Tibial artery (tissue), 4 donors: ENCODE measurements around the gene RBM17.
"Not testable (repeated sequence)": the region's sequence is repeated elsewhere in the genome, so short reads cannot be mapped to it uniquely, and the experiment has no call there.

ENCODE experiments used
- DNase-seq, 2 donors: peaks; one replicate each; pipeline ENCODE4 v3.0.0-alpha.2; 2019
- H3K27ac ChIP-seq, 2 donors: fragments of 200-600 bp; sonication (generic) in 1 of 2; 1 replicate in 1 of 2; 2 replicates in 1 of 2; pipeline ENCODE4 v1.5.1; 2018 to 2019; ENCODE audit warnings: mild to moderate bottlenecking in 1 of 2
- H3K27me3 ChIP-seq, 2 donors: fragments of 200-600 bp; sonication (generic) in 1 of 2; one replicate each; pipeline versions ENCODE4 v1.5.1 to v1.6.0; 2016 to 2019
- H3K36me3 ChIP-seq, 3 donors: fragments of 200-600 bp; sonication (generic) in 2 of 3; one replicate each; pipeline ENCODE4 v1.5.1; 2016 to 2019; ENCODE audit warnings: mild to moderate bottlenecking in 2 of 3
- H3K4me1 ChIP-seq, 4 donors: fragments of 200-600 bp; sonication (generic) in 2 of 4; 1 replicate in 3 of 4; 2 replicates in 1 of 4; pipeline ENCODE4 v1.5.1; 2016 to 2019
- H3K4me3 ChIP-seq, 2 donors: fragments of 200-600 bp; sonication (generic) in 1 of 2; 1 replicate in 1 of 2; 2 replicates in 1 of 2; pipeline ENCODE4 v1.5.1; 2018 to 2019; ENCODE audit warnings: mild to moderate bottlenecking in 2 of 2
- H3K9me3 ChIP-seq, 3 donors: fragments of 200-600 bp; sonication (generic) in 1 of 3; one replicate each; pipeline ENCODE4 v1.5.1; 2016 to 2019
- intact Hi-C: fragments of 100-400 bp; cut with DNase I; formaldehyde crosslinking; loops from one replicate; pipeline ENCODE4 v1.15.0; 2023; ENCODE audit warnings: low total_unique reads
- TF ChIP-seq, protein P1 (sequence below), 2 experiments: fragments of 200-600 bp in 1 of 2; fragments of 450-650 bp in 1 of 2; IDR thresholded peaks; one replicate each; pipeline ENCODE4 v1.5.1; 2017 to 2019; ENCODE audit warnings: antibody characterized with exemption in 2 of 2, mild to moderate bottlenecking in 1 of 2, moderate library complexity in 1 of 2

The RBM17 gene

DNA sequence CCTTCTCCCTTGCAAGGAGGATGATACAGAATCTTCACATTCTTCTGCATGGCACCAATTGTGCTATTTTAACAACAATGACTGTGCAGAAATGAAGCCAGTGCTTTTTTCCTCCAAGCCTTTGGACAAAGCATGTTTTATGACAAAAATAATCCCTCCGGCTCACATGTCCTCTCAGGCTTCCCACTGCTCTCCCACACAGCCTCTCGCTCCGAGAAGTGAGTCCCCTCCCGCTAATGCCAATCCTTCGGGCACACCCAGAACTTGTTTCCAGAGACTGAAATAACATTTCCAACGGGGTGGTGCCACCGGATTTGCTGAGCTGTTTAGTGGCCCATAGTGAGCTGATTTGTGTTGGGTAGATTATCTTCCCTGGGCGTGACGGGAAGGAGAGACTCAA, 35.8 kb downstream of the RBM17 start:
- intact Hi-C loops, result no loop called here
- H3K4me3 ChIP-seq, result peak overlapping the region in 1 of 2 donors; percentile 22
- TF ChIP-seq, protein P1, sequence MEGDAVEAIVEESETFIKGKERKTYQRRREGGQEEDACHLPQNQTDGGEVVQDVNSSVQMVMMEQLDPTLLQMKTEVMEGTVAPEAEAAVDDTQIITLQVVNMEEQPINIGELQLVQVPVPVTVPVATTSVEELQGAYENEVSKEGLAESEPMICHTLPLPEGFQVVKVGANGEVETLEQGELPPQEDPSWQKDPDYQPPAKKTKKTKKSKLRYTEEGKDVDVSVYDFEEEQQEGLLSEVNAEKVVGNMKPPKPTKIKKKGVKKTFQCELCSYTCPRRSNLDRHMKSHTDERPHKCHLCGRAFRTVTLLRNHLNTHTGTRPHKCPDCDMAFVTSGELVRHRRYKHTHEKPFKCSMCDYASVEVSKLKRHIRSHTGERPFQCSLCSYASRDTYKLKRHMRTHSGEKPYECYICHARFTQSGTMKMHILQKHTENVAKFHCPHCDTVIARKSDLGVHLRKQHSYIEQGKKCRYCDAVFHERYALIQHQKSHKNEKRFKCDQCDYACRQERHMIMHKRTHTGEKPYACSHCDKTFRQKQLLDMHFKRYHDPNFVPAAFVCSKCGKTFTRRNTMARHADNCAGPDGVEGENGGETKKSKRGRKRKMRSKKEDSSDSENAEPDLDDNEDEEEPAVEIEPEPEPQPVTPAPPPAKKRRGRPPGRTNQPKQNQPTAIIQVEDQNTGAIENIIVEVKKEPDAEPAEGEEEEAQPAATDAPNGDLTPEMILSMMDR (IDR thresholded peaks at IDR 0.05), result no peak

DNA sequence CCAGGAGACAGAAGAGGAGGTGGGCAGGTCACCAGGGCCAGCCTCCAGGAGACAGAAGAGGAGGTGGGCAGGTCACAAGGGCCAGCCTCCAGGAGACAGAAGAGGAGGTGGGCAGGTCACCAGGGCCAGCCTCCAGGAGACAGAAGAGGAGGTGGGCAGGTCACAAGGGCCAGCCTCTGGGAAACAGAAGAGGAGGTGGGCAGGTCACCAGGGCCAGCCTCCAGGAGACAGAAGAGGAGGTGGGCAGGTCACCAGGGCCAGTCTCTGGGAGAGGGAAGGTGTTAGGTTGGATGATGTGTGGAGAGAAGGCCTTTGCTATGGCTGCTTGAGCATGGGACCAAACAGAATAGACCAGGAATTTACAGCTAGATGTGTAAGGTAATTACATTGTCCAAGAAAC, 38.6 kb downstream of the RBM17 start:
- intact Hi-C loops, H3K27ac ChIP-seq: not testable (repeated sequence)
- H3K4me1 ChIP-seq, result peaks cover 0 to 17% (median 5%) of the 10 kb centered on the region in 4 donors

More for the DNA sequence above, 35.8 kb downstream of the RBM17 start:
- peaks cover 0 to 17% (median 5%) of the 10 kb centered on the region in 4 donors for H3K4me1 ChIP-seq
- H3K36me3 ChIP-seq, result no peaks in the 10 kb centered on the region
- no peaks in the 10 kb centered on the region for H3K9me3 ChIP-seq
- H3K27ac ChIP-seq, result peak overlapping the region; percentile 41 to 62
- peak; percentile 67 to 85 for DNase-seq
- H3K27me3 ChIP-seq, result peaks cover 0 to 5% of the 10 kb centered on the region in 2 donors

DNA sequence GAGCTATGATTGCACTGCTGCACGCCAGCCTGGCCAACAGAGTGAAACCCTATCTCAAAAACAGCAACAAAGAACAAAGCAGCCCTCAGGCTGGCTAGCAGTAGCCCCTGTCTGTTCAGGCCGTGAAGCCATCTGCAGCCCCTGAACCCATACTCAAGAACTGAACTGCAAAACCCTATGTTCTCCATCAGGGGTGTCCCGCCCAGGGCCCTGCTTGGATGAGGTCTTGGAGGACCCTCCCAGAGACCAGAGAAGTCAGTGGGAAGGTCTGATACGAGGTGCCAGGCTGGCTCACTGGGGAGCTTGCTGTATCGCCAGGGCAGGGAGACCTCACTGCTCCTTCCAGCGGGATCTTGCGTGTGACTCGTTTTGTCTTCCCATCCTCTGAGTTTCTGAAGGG, 39.3 kb downstream of the RBM17 start:
- H3K4me3 ChIP-seq, result no peak overlapping the region
- DNase-seq, result peak in 1 of 2 donors; percentile 56
- intact Hi-C loops, result no loop called here
- H3K4me1 ChIP-seq, result peaks cover 0 to 17% (median 5%) of the 10 kb centered on the region in 4 donors
- H3K9me3 ChIP-seq, result no peaks in the 10 kb centered on the region
- H3K36me3 ChIP-seq, result no peaks in the 10 kb centered on the region
- TF ChIP-seq, protein P1 (IDR thresholded peaks at IDR 0.05), result no peak
- H3K27me3 ChIP-seq, result peaks cover 0 to 10% of the 10 kb centered on the region in 2 donors
- H3K27ac ChIP-seq, result no peak overlapping the region

More for the DNA sequence above, 38.6 kb downstream of the RBM17 start:
- H3K9me3 ChIP-seq, DNase-seq, H3K4me3 ChIP-seq, H3K36me3 ChIP-seq: not testable (repeated sequence)
- H3K27me3 ChIP-seq, result peaks cover 0 to 10% of the 10 kb centered on the region in 2 donors

DNA sequence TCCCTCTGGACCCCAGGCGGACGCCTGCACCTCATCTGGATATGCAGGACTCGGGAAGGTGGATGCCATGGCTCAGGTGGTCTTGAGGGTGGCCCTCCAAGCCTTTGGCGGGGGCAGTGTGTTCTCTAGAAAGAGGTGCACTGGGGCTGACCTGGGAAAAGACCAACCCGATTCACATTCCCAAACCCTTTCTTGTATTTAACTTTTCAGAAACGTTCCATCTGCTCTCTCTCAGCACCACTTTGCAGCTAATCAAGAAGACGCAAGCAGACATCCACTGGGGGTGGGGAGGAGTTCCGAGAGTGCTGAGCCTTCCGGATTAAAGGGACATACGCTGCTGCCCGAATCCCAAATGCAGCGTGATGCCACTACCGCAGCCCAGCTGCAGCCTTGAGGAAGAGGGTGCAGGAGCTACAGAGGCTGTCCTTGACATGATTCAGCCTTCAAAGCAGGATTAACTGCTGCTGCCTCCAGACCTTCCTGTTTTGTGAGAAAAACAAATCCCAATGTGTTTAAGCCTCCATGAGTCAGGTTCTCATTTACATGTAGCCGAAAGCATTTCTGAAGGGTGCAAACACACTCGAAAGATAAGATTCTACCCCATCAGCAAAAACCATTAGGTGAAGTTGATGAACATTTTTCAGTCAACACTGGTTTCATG, 39.9 kb downstream of the RBM17 start:
- intact Hi-C loops, result no loop called here
- H3K36me3 ChIP-seq, result no peaks in the 10 kb centered on the region
- no peaks in the 10 kb centered on the region for H3K9me3 ChIP-seq
- DNase-seq, result peak; percentile 40 to 66
- no peak overlapping the region for H3K4me3 ChIP-seq
- TF ChIP-seq, protein P1 (IDR thresholded peaks at IDR 0.05), result no peak
- H3K27ac ChIP-seq, result no peak overlapping the region
- H3K4me1 ChIP-seq, result peaks cover 0 to 17% (median 5%) of the 10 kb centered on the region in 4 donors
- peaks cover 0 to 10% of the 10 kb centered on the region in 2 donors for H3K27me3 ChIP-seq

DNA sequence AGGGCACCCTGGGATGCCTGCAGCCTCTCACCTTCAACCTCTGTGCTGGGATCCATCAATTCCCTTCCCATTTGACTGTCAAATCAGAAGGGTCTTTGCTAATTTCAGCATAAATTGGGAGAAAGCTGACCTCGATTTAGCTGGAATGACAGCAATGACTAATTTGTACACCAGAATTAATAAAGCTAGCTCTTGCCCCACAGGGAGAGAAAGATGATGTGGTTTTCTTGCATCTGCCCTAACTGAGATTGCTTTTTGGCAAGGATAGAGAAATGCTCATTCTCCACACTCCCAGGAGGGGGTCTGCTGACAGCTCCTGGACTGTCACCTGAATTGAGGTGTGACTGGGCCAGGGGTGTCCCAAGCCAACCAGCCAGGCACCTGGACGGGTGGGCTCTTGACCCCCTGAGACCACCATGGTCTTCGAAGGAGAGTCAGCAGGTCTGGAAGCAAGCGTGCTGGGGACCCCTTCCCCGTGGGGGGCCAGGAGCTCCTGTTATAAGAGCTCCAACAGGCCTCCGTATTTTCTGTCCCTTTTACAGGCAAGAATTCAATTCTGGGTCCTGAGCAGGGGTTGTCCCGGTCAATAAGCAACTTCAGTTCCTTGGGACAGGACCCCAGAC, 42.1 kb downstream of the RBM17 start:
- Histone ChIP-seq H3K9me3 (no peaks in the 10 kb centered on the region), H3K4me3 (no peak overlapping the region), H3K4me1 (no peaks in the 10 kb centered on the region), H3K27me3 (peaks cover 0 to 16% of the 10 kb centered on the region in 2 donors), H3K27ac (no peak overlapping the region), H3K36me3 (no peaks in the 10 kb centered on the region)
- DNase-seq, result peak in 1 of 2 donors; percentile 42
- TF ChIP-seq, protein P1 (IDR thresholded peaks at IDR 0.05), result no peak
- intact Hi-C loops, result no loop called here
